Measurements from ENCODE around the gene UBE2O. TPM values are rescaled to one million over a fixed set of nuclear protein-coding genes. Genes with fewer than 3 reads are reported as not detected.

Gene UBE2O
- total and polyA plus RNA-seq, 2 donors (not counting 3 experiments of a cell fraction or from before 2014, with no cell fraction given), result 13.9 to 34.1 TPM

- no peaks in the 10 kb centered on the region for H3K79me2 ChIP-seq (ENCODE audit: control insufficient read depth, insufficient read depth, low read length)
- H4K20me1 ChIP-seq (replicated peaks; ENCODE audit: control insufficient read depth, extremely low read depth, insufficient read depth, low read length), result no peaks in the 10 kb centered on the region
- intact Hi-C loops (cut with micrococcal nuclease), result no loop called here
- no peak overlapping the region for H3K27ac ChIP-seq (ENCODE audit: insufficient read depth, low read depth, low read length)
- no peak for FAIRE-seq
- no peak overlapping the region for H3K4me2 ChIP-seq (ENCODE audit: insufficient read depth, low read length)
- no peak overlapping the region for H3K4me3 ChIP-seq (replicated peaks in 1 of 3; ENCODE audit: insufficient read depth in 1 of 3, low read depth in 1 of 3, low read length in 3 of 3)
- no TSS peak for BruUV-seq (replicated peaks)
- ChIA-PET POLR2A (no interaction called here), CTCF (interaction anchor here (0.9 to 2.9 kb wide), 3 partner anchors 8 to 77 kb away, joined by 3 to 33 read pairs (median 8); no protein-coding TSS in a partner anchor)
- H3K9me1 ChIP-seq (replicated peaks; ENCODE audit: control insufficient read depth, extremely low read depth, insufficient read depth, low read length), result no peaks in the 10 kb centered on the region
- H3K9me3 ChIP-seq (replicated peaks; ENCODE audit: control insufficient read depth, insufficient read depth, low read length), result no peaks in the 10 kb centered on the region
- dilution Hi-C loops (cut with MboI; ENCODE audit: extremely low pct_ligation_motif_present, low sequenced_read_pairs), result no loop called here
- no peak overlapping the region for H3K9ac ChIP-seq (replicated peaks; ENCODE audit: extremely low read depth, insufficient read depth, low read length)
- H3K36me3 ChIP-seq (ENCODE audit: control insufficient read depth in 2 of 2, extremely low read depth in 1 of 2, insufficient read depth in 2 of 2, low read length in 2 of 2), result peaks cover 5 to 21% of the 10 kb centered on the region in 2 experiments
- H3K4me1 ChIP-seq (ENCODE audit: control insufficient read depth, extremely low read depth, insufficient read depth, low read length), result no peaks in the 10 kb centered on the region
- TF ChIP-seq CTCF (IDR thresholded peaks at IDR 0.05; ENCODE audit: extremely low read depth in 1 of 2, insufficient read depth in 1 of 2, low read depth in 1 of 2, low read length in 2 of 2) (no peak), MYC (IDR thresholded peaks at IDR 0.05; ENCODE audit: low read depth, low read length) (no peak), EZH2 (IDR thresholded peaks at IDR 0.05; ENCODE audit: borderline replicate concordance, low read depth, low read length, severe bottlenecking) (no peak), FOS (IDR thresholded peaks at IDR 0.05; ENCODE audit: borderline replicate concordance, insufficient read depth, low read length) (no peak), POLR2AphosphoS5 (IDR thresholded peaks at IDR 0.05; ENCODE audit: insufficient read depth, low read depth, low read length) (no peak), JUN (IDR thresholded peaks at IDR 0.05; ENCODE audit: borderline replicate concordance, insufficient read depth, insufficient read length, low read depth) (no peak), GATA2 (IDR thresholded peaks at IDR 0.05; ENCODE audit: insufficient read depth, insufficient read length, low read depth, low read length) (no peak), POLR2A (IDR thresholded peaks at IDR 0.05; ENCODE audit: low read depth, low read length) (no peak)
- TF ChIP-seq, protein P1, sequence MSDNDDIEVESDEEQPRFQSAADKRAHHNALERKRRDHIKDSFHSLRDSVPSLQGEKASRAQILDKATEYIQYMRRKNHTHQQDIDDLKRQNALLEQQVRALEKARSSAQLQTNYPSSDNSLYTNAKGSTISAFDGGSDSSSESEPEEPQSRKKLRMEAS (IDR thresholded peaks at IDR 0.05; ENCODE audit: insufficient read depth, insufficient read length), result no peak
- DNase-seq (ENCODE audit: low read depth, low spot score), result no peak
- no peak overlapping the region for H2AFZ ChIP-seq (ENCODE audit: low read depth, low read length)
- no peaks in the 10 kb centered on the region for H3K27me3 ChIP-seq (ENCODE audit: control insufficient read depth in 2 of 2, insufficient read depth in 2 of 2, low read length in 2 of 2)
These were observed 47.9 kb downstream of the UBE2O start for GRCh38 chr17:76404976-76405563.
